ENCODE data around the gene NEAT1.

GRCh38 chr11:65396769-65397745 lies 25.5 kb upstream of the NEAT1 start:
- no peak for TF ChIP-seq CTCF (IDR thresholded peaks at IDR 0.05)
- TF ChIP-seq POLR2A (IDR thresholded peaks at IDR 0.05), result no peak
